Dendritic cell treated with granulocyte-macrophage colony-stimulating factor and Interleukin-4, amounts not matched to agents 40 ng/mL and 50 ng/mL, for 4 days (primary cell): ENCODE data around the gene XRN2.
A peak's percentile ranks its signal among the peaks of the same experiment; 100 is the strongest.

ENCODE experiments used
- H3K27ac Mint-ChIP-seq: one replicate; pipeline ENCODE4 v1.8.0; 2022; ENCODE audit warnings: mild to moderate bottlenecking, mixed read lengths
- H3K27me3 Mint-ChIP-seq: one replicate; pipeline ENCODE4 v1.8.0; 2022; ENCODE audit warnings: mild to moderate bottlenecking, mixed read lengths
- H3K36me3 Mint-ChIP-seq: one replicate; pipeline ENCODE4 v1.8.0; 2022; ENCODE audit warnings: low read depth, mixed read lengths
- H3K4me1 Mint-ChIP-seq: one replicate; pipeline ENCODE4 v1.8.0; 2022; ENCODE audit warnings: low read depth, mixed read lengths
- H3K4me3 Mint-ChIP-seq: one replicate; pipeline ENCODE4 v1.8.0; 2022; ENCODE audit warnings: mild to moderate bottlenecking, moderate library complexity, mixed read lengths
- H3K9me3 Mint-ChIP-seq: one replicate; pipeline ENCODE4 v1.8.0; 2022; ENCODE audit warnings: mixed read lengths
- intact Hi-C: fragments of 100-400 bp; cut with micrococcal nuclease; formaldehyde crosslinking; loops from one replicate; pipeline ENCODE4 v1.15.0; 2022

The XRN2 gene

GRCh38 chr20:21279706-21280521 lies 23.2 kb upstream of the XRN2 start:
- peaks cover 21% of the 10 kb centered on the region for H3K4me1 Mint-ChIP-seq
- H3K36me3 Mint-ChIP-seq = no peaks in the 10 kb centered on the region
- intact Hi-C loops = no loop called here
- H3K27me3 Mint-ChIP-seq = peaks cover 27% of the 10 kb centered on the region
- H3K9me3 Mint-ChIP-seq = no peaks in the 10 kb centered on the region
- no peak overlapping the region for H3K27ac Mint-ChIP-seq
- H3K4me3 Mint-ChIP-seq = no peak overlapping the region

GRCh38 chr20:21280522-21281016 lies 22.6 kb upstream of the XRN2 start:
- Mint-ChIP-seq H3K27me3 (peaks cover 28% of the 10 kb centered on the region), H3K4me1 (peaks cover 21% of the 10 kb centered on the region), H3K36me3 (no peaks in the 10 kb centered on the region), H3K27ac (no peak overlapping the region), H3K4me3 (no peak overlapping the region), H3K9me3 (peaks cover 3% of the 10 kb centered on the region)
- intact Hi-C loops = no loop called here

GRCh38 chr20:21286775-21287174 lies 16.4 kb upstream of the XRN2 start:
- intact Hi-C loops = no loop called here
- no peak overlapping the region for H3K4me3 Mint-ChIP-seq
- no peaks in the 10 kb centered on the region for H3K4me1 Mint-ChIP-seq
- no peak overlapping the region for H3K27ac Mint-ChIP-seq
- H3K9me3 Mint-ChIP-seq = peaks cover 9% of the 10 kb centered on the region
- peaks cover 32% of the 10 kb centered on the region for H3K27me3 Mint-ChIP-seq
- no peaks in the 10 kb centered on the region for H3K36me3 Mint-ChIP-seq

- Mint-ChIP-seq H3K36me3 (no peaks in the 10 kb centered on the region), H3K4me3 (no peak overlapping the region), H3K9me3 (peaks cover 9% of the 10 kb centered on the region), H3K4me1 (no peaks in the 10 kb centered on the region), H3K27ac (no peak overlapping the region), H3K27me3 (peaks cover 27% of the 10 kb centered on the region)
- intact Hi-C loops = no loop called here
These were observed 14.4 kb upstream of the XRN2 start for GRCh38 chr20:21288587-21289370.

GRCh38 chr20:21289651-21290050 lies 13.5 kb upstream of the XRN2 start:
- H3K36me3 Mint-ChIP-seq = no peaks in the 10 kb centered on the region
- no peaks in the 10 kb centered on the region for H3K4me1 Mint-ChIP-seq
- H3K27me3 Mint-ChIP-seq = peaks cover 22% of the 10 kb centered on the region
- intact Hi-C loops = no loop called here
- H3K27ac Mint-ChIP-seq = no peak overlapping the region
- no peak overlapping the region for H3K4me3 Mint-ChIP-seq
- H3K9me3 Mint-ChIP-seq = peaks cover 9% of the 10 kb centered on the region

- intact Hi-C loops = no loop called here
- H3K4me1 Mint-ChIP-seq = no peaks in the 10 kb centered on the region
- peaks cover 1% of the 10 kb centered on the region for H3K9me3 Mint-ChIP-seq
- no peak overlapping the region for H3K27ac Mint-ChIP-seq
- peaks cover 21% of the 10 kb centered on the region for H3K27me3 Mint-ChIP-seq
- H3K4me3 Mint-ChIP-seq = no peak overlapping the region
- H3K36me3 Mint-ChIP-seq = no peaks in the 10 kb centered on the region
These were observed 12.1 kb upstream of the XRN2 start for GRCh38 chr20:21291026-21291425.

- no peak overlapping the region for H3K4me3 Mint-ChIP-seq
These were observed 8.4 kb upstream of the XRN2 start for GRCh38 chr20:21294755-21295154.

GRCh38 chr20:21301940-21302663 lies 1.0 kb upstream of the XRN2 start:
- Mint-ChIP-seq H3K4me3 (peak overlapping the region; percentile 97), H3K9me3 (no peaks in the 10 kb centered on the region), H3K27me3 (peaks cover 6% of the 10 kb centered on the region), H3K4me1 (peaks cover 23% of the 10 kb centered on the region), H3K36me3 (peaks cover 31% of the 10 kb centered on the region), H3K27ac (peak overlapping the region; percentile 99)
- intact Hi-C loops = loop anchor here (2.0 to 10.0 kb wide), 4 partner anchors 35 to 177 kb away; partner anchors contain the start of genes KIZ and NKX2-4

More at GRCh38 chr20:21294755-21295154, 8.4 kb upstream of the XRN2 start:
- Mint-ChIP-seq H3K27ac (no peak overlapping the region), H3K9me3 (no peaks in the 10 kb centered on the region), H3K27me3 (peaks cover 12% of the 10 kb centered on the region), H3K4me1 (no peaks in the 10 kb centered on the region), H3K36me3 (no peaks in the 10 kb centered on the region)
- intact Hi-C loops = no loop called here

- peaks cover 4% of the 10 kb centered on the region for H3K27me3 Mint-ChIP-seq
- H3K4me1 Mint-ChIP-seq = peaks cover 23% of the 10 kb centered on the region
- no peaks in the 10 kb centered on the region for H3K9me3 Mint-ChIP-seq
- H3K4me3 Mint-ChIP-seq = peak overlapping the region; percentile 97
- H3K27ac Mint-ChIP-seq = peak overlapping the region; percentile 99
- intact Hi-C loops = loop anchor here (2.0 to 10.0 kb wide), 4 partner anchors 35 to 178 kb away; partner anchors contain the start of genes KIZ and NKX2-4
- H3K36me3 Mint-ChIP-seq = peaks cover 31% of the 10 kb centered on the region
These were observed 469 bp upstream of the XRN2 start for GRCh38 chr20:21302664-21303060.

GRCh38 chr20:21303872-21304586 lies 898 bp downstream of the XRN2 start:
- Mint-ChIP-seq H3K4me1 (peaks cover 31% of the 10 kb centered on the region), H3K27ac (peak overlapping the region; percentile 99), H3K36me3 (peaks cover 44% of the 10 kb centered on the region), H3K9me3 (no peaks in the 10 kb centered on the region), H3K27me3 (peaks cover 2% of the 10 kb centered on the region), H3K4me3 (peak overlapping the region; percentile 97)
- intact Hi-C loops = loop anchor here (2.0 to 10.0 kb wide), 4 partner anchors 33 to 179 kb away; partner anchors contain the start of genes KIZ and NKX2-4

- Mint-ChIP-seq H3K27ac (no peak overlapping the region), H3K27me3 (no peaks in the 10 kb centered on the region), H3K9me3 (no peaks in the 10 kb centered on the region), H3K4me1 (peaks cover 63% of the 10 kb centered on the region), H3K4me3 (no peak overlapping the region), H3K36me3 (peaks cover 63% of the 10 kb centered on the region)
- intact Hi-C loops = loop anchor here (10.0 kb wide), 2 partner anchors 86 to 184 kb away; partner anchors contain the start of genes KIZ and NKX2-4
These were observed 5.2 kb downstream of the XRN2 start for GRCh38 chr20:21308340-21308739.

- H3K27ac Mint-ChIP-seq = no peak overlapping the region
- H3K27me3 Mint-ChIP-seq = no peaks in the 10 kb centered on the region
- H3K36me3 Mint-ChIP-seq = peaks cover 50% of the 10 kb centered on the region
- no peak overlapping the region for H3K4me3 Mint-ChIP-seq
- peaks cover 68% of the 10 kb centered on the region for H3K4me1 Mint-ChIP-seq
- no peaks in the 10 kb centered on the region for H3K9me3 Mint-ChIP-seq
- intact Hi-C loops = loop anchor here (10.0 kb wide), 2 partner anchors 85 to 185 kb away; partner anchors contain the start of genes KIZ and NKX2-4
These were observed 6.7 kb downstream of the XRN2 start for GRCh38 chr20:21309678-21310467.
